Renal cortical epithelial cell (primary cell): ENCODE data around the gene RNASEH2A. TPM values are rescaled to one million over a fixed set of nuclear protein-coding genes. Genes with fewer than 3 reads are reported as not detected.
A peak's percentile ranks its signal among the peaks of the same experiment; 100 is the strongest.
"Not testable (repeated sequence)": the region's sequence is repeated elsewhere in the genome, so short reads cannot be mapped to it uniquely, and the experiment has no call there.

Experiments used
- DNase-seq: peaks from one replicate; pipeline ENCODE4 v3.0.0-alpha.2; 2011; ENCODE audit warnings: low read depth
- total RNA-seq: library from RNA; depleted of rRNA; stranded (reverse); fragments of >200 nt; gene quantifications from 2 replicates; pipeline ENCODE4 v1.2.3, GENCODE V29; 2014

The RNASEH2A gene
- total RNA-seq, 1 donor from 2014 or later: 7.7 TPM

- DNase-seq: no peak
Observed at GRCh38 chr19:12833418-12833737, 27.0 kb downstream of the RNASEH2A start.

GRCh38 chr19:12833738-12834565 is 27.6 kb downstream of the RNASEH2A start:
- DNase-seq: no peak

GRCh38 chr19:12834566-12834943 is 28.2 kb downstream of the RNASEH2A start, which contains the start of gene RTBDN:
RTBDN (minus strand) TSS chr19:12834579; CDS start chr19:12829979, 4,600 bp downstream.
- no peak for DNase-seq

- no peak for DNase-seq
Observed at GRCh38 chr19:12834976-12835757, 28.8 kb downstream of the RNASEH2A start.

- DNase-seq: no peak
Observed at GRCh38 chr19:12836529-12836863, 30.1 kb downstream of the RNASEH2A start.

GRCh38 chr19:12837225-12837624 is 30.8 kb downstream of the RNASEH2A start:
- peak; percentile 23 for DNase-seq

- DNase-seq: no peak
Observed at GRCh38 chr19:12838182-12838885, 31.9 kb downstream of the RNASEH2A start, which contains the start of gene MAST1. MAST1 (plus strand) TSS chr19:12838515; CDS start chr19:12838573, 58 bp downstream.

- no peak for DNase-seq
Observed at GRCh38 chr19:12838886-12839756, 32.7 kb downstream of the RNASEH2A start.

- DNase-seq: peak; percentile 56
Observed at GRCh38 chr19:12840091-12841079, 34.0 kb downstream of the RNASEH2A start.

GRCh38 chr19:12841094-12841493 is 34.7 kb downstream of the RNASEH2A start:
- no peak for DNase-seq

GRCh38 chr19:12842511-12842910 is 36.1 kb downstream of the RNASEH2A start:
- no peak for DNase-seq

GRCh38 chr19:12843328-12843727 is 36.9 kb downstream of the RNASEH2A start:
- DNase-seq: no peak

- no peak for DNase-seq
Observed at GRCh38 chr19:12843999-12844732, 37.8 kb downstream of the RNASEH2A start.

- not testable (repeated sequence) for DNase-seq
Observed at GRCh38 chr19:12846613-12847012, 40.2 kb downstream of the RNASEH2A start.

GRCh38 chr19:12847159-12848139 is 41.1 kb downstream of the RNASEH2A start:
- DNase-seq: peak; percentile 63

GRCh38 chr19:12856653-12857052 is 50.3 kb downstream of the RNASEH2A start:
- no peak for DNase-seq

GRCh38 chr19:12858041-12858928 is 51.9 kb downstream of the RNASEH2A start:
- no peak for DNase-seq
